ENCODE results near the gene RAB9B.
"Not testable (repeated sequence)": the region's sequence is repeated elsewhere in the genome, so short reads cannot be mapped to it uniquely, and the experiment has no call there.

RAB9B gene

GRCh38 chrX:103830848-103831247 lies 1.2 kb downstream of the RAB9B start:
- no peak for TF ChIP-seq CTCF (IDR thresholded peaks at IDR 0.05; ENCODE audit: control insufficient read depth, extremely low read depth, insufficient read depth)
- H3K4me3 ChIP-seq (ENCODE audit: low read depth, low read length) = no peak overlapping the region
- no peak for DNase-seq (ENCODE audit: low read depth)

- no peak for TF ChIP-seq CTCF (IDR thresholded peaks at IDR 0.05; ENCODE audit: control insufficient read depth, extremely low read depth, insufficient read depth)
- no peak for DNase-seq (ENCODE audit: low read depth)
- no peak overlapping the region for H3K4me3 ChIP-seq (ENCODE audit: low read depth, low read length)
Observed at GRCh38 chrX:103828529-103828928, 3.5 kb downstream of the RAB9B start.

GRCh38 chrX:103825881-103826280 lies 6.2 kb downstream of the RAB9B start:
- H3K4me3 ChIP-seq (ENCODE audit: low read depth, low read length) = no peak overlapping the region
- DNase-seq (ENCODE audit: low read depth) = no peak
- TF ChIP-seq CTCF (IDR thresholded peaks at IDR 0.05; ENCODE audit: control insufficient read depth, extremely low read depth, insufficient read depth) = no peak

GRCh38 chrX:103823591-103823990 lies 8.5 kb downstream of the RAB9B start:
- DNase-seq (ENCODE audit: low read depth) = no peak
- no peak for TF ChIP-seq CTCF (IDR thresholded peaks at IDR 0.05; ENCODE audit: control insufficient read depth, extremely low read depth, insufficient read depth)

GRCh38 chrX:103820802-103821201 lies 11.3 kb downstream of the RAB9B start:
- H3K4me3 ChIP-seq (ENCODE audit: low read depth, low read length); DNase-seq (ENCODE audit: low read depth): not testable (repeated sequence)

More at GRCh38 chrX:103823591-103823990, 8.5 kb downstream of the RAB9B start:
- H3K4me3 ChIP-seq (ENCODE audit: low read depth, low read length) = no peak overlapping the region

- TF ChIP-seq CTCF (IDR thresholded peaks at IDR 0.05; ENCODE audit: control insufficient read depth, extremely low read depth, insufficient read depth) = no peak
- no peak for DNase-seq (ENCODE audit: low read depth)
- H3K4me3 ChIP-seq (ENCODE audit: low read depth, low read length) = no peak overlapping the region
Observed at GRCh38 chrX:103818842-103819619, 13.0 kb downstream of the RAB9B start.

- no peak overlapping the region for H3K4me3 ChIP-seq (ENCODE audit: low read depth, low read length)
- DNase-seq (ENCODE audit: low read depth) = peak; percentile 17
- TF ChIP-seq CTCF (IDR thresholded peaks at IDR 0.05; ENCODE audit: control insufficient read depth, extremely low read depth, insufficient read depth) = peak; percentile 44
Observed at GRCh38 chrX:103817502-103817901, 14.6 kb downstream of the RAB9B start.

- DNase-seq (ENCODE audit: low read depth); H3K4me3 ChIP-seq (ENCODE audit: low read depth, low read length): not testable (repeated sequence)
Observed at GRCh38 chrX:103817101-103817500, 15.0 kb downstream of the RAB9B start.

Measured in LNCaP clone FGC (cell line).